Gastrocnemius medialis (tissue), 4 donors: ENCODE results near the gene ERCC2. TPM values are rescaled to one million over a fixed set of nuclear protein-coding genes. Genes with fewer than 3 reads are reported as not detected.

Source experiments
- ATAC-seq, 2 donors: fragments of 150-250 bp; one replicate each; pipeline ENCODE4 v1.9.1; 2016
- DNase-seq, 2 donors: peaks; one replicate each; pipeline ENCODE4 v3.0.0-alpha.2; 2019
- H3K27ac ChIP-seq, 4 donors: fragments of 200-600 bp; sonication (generic); 1 replicate in 1 of 4; 2 replicates in 3 of 4; pipeline ENCODE4 v1.5.1; 2016 to 2018; ENCODE audit warnings: mild to moderate bottlenecking in 2 of 4, moderate library complexity in 1 of 4
- H3K27me3 ChIP-seq, 3 donors: fragments of 200-600 bp; sonication (generic) in 2 of 3; 1 replicate in 1 of 3; 2 replicates in 2 of 3; pipeline versions ENCODE4 v1.5.1 to v1.6.0; 2016 to 2019; ENCODE audit warnings: mild to moderate bottlenecking in 1 of 3, moderate library complexity in 1 of 3
- H3K36me3 ChIP-seq, 2 donors: fragments of 200-600 bp; sonication (generic) in 1 of 2; one replicate each; pipeline ENCODE4 v1.5.1; 2017 to 2018
- H3K4me1 ChIP-seq, 2 donors: fragments of 200-600 bp; sonication (generic) in 1 of 2; one replicate each; pipeline ENCODE4 v1.5.1; 2016 to 2017; ENCODE audit warnings: mild to moderate bottlenecking in 2 of 2
- H3K4me3 ChIP-seq, 4 donors: fragments of 200-600 bp; sonication (generic) in 3 of 4; 1 replicate in 1 of 4; 2 replicates in 3 of 4; pipeline ENCODE4 v1.5.1; 2016 to 2019; ENCODE audit warnings: mild to moderate bottlenecking in 2 of 4
- H3K9me3 ChIP-seq, 3 donors: fragments of 200-600 bp; sonication (generic) in 2 of 3; 1 replicate in 1 of 3; 2 replicates in 2 of 3; pipeline ENCODE4 v1.5.1; 2016 to 2019
- CTCF ChIP-seq, 5 experiments: fragments of 450-650 bp in 3 of 5; fragments of 200-600 bp in 2 of 5; sonication (generic) in 2 of 5; IDR thresholded peaks in 4 of 5; conservative IDR thresholded peaks in 1 of 5; 1 replicate in 4 of 5; 2 replicates in 1 of 5; pipeline ENCODE4 v1.5.1; 2016 to 2019; ENCODE audit warnings: antibody characterized with exemption in 5 of 5, mild to moderate bottlenecking in 3 of 5, moderate library complexity in 3 of 5
- POLR2A ChIP-seq, 2 donors: fragments of 450-650 bp; IDR thresholded peaks; one replicate each; pipeline ENCODE4 v1.6.1; 2017; ENCODE audit warnings: antibody characterized with exemption in 2 of 2, mild to moderate bottlenecking in 2 of 2, moderate library complexity in 2 of 2
- in situ Hi-C, 4 donors: fragments of 200-750 bp; cut with MboI; loops; one replicate each; pipeline versions ENCODE4 v1.15.0 to v1.8.0; 2017; ENCODE audit warnings: low sequenced_read_pairs in 4 of 4
- intact Hi-C: fragments of 100-400 bp; cut with DNase I; formaldehyde crosslinking; loops from one replicate; pipeline ENCODE4 v1.15.1; 2023; ENCODE audit warnings: low total_unique reads
- total RNA-seq, 4 donors: library from RNA; depleted of rRNA; stranded (reverse); fragments of >200 nt; gene quantifications; one replicate each; pipeline versions ENCODE4 v1.1.0 to v1.2.3, GENCODE V29; 2016

Gene ERCC2
- total RNA-seq, 4 donors from 2014 or later, result 4.8 to 8.9 (median 7.2) TPM

- peaks cover 0 to 24% of the 10 kb centered on the region in 2 donors for H3K36me3 ChIP-seq
- intact Hi-C loops, result no loop called here
Measured at GRCh38 chr19:45358213-45358792, 12.1 kb downstream of the ERCC2 start.

GRCh38 chr19:45357445-45357783, 13.0 kb downstream of the ERCC2 start:
- ATAC-seq (no peak), DNase-seq (no peak)
- Histone ChIP-seq H3K27me3 (no peaks in the 10 kb centered on the region), H3K27ac (no peak overlapping the region), H3K36me3 (peaks cover 0 to 31% of the 10 kb centered on the region in 2 donors), H3K4me3 (no peak overlapping the region), H3K4me1 (no peaks in the 10 kb centered on the region), H3K9me3 (no peaks in the 10 kb centered on the region)
- in situ Hi-C loops, result no loop called here
- intact Hi-C loops, result no loop called here
- no peak for TF ChIP-seq CTCF (IDR thresholded peaks at IDR 0.05 in 4 of 5, conservative IDR thresholded peaks at IDR 0.05 in 1 of 5)
- no peak for TF ChIP-seq POLR2A (IDR thresholded peaks at IDR 0.05)

More at GRCh38 chr19:45358213-45358792, 12.1 kb downstream of the ERCC2 start:
- Histone ChIP-seq H3K4me1 (no peaks in the 10 kb centered on the region), H3K4me3 (no peak overlapping the region), H3K27me3 (no peaks in the 10 kb centered on the region), H3K27ac (no peak overlapping the region), H3K9me3 (no peaks in the 10 kb centered on the region)
- DNase-seq (no peak), ATAC-seq (no peak)
- in situ Hi-C loops, result no loop called here
- TF ChIP-seq POLR2A (IDR thresholded peaks at IDR 0.05) (no peak), CTCF (IDR thresholded peaks at IDR 0.05 in 4 of 5, conservative IDR thresholded peaks at IDR 0.05 in 1 of 5) (no peak)

- no peaks in the 10 kb centered on the region for H3K9me3 ChIP-seq
- H3K36me3 ChIP-seq, result peaks cover 0 to 31% of the 10 kb centered on the region in 2 donors
- no peak for TF ChIP-seq CTCF (IDR thresholded peaks at IDR 0.05 in 4 of 5, conservative IDR thresholded peaks at IDR 0.05 in 1 of 5)
- TF ChIP-seq POLR2A (IDR thresholded peaks at IDR 0.05), result no peak
- intact Hi-C loops (no loop called here), in situ Hi-C loops (no loop called here)
- no peaks in the 10 kb centered on the region for H3K4me1 ChIP-seq
- H3K27me3 ChIP-seq, result no peaks in the 10 kb centered on the region
- ATAC-seq, result no peak
- no peak overlapping the region for H3K4me3 ChIP-seq
- H3K27ac ChIP-seq, result no peak overlapping the region
- DNase-seq, result no peak
Measured at GRCh38 chr19:45356760-45357444, 13.5 kb downstream of the ERCC2 start.

GRCh38 chr19:45355910-45356309, 14.5 kb downstream of the ERCC2 start:
- no peak for TF ChIP-seq CTCF (IDR thresholded peaks at IDR 0.05 in 4 of 5, conservative IDR thresholded peaks at IDR 0.05 in 1 of 5)
- TF ChIP-seq POLR2A (IDR thresholded peaks at IDR 0.05), result no peak
- Histone ChIP-seq H3K4me3 (no peak overlapping the region), H3K9me3 (no peaks in the 10 kb centered on the region), H3K27ac (no peak overlapping the region), H3K27me3 (no peaks in the 10 kb centered on the region), H3K36me3 (peaks cover 0 to 26% of the 10 kb centered on the region in 2 donors), H3K4me1 (no peaks in the 10 kb centered on the region)
- no peak for ATAC-seq
- in situ Hi-C loops, result no loop called here
- intact Hi-C loops, result no loop called here
- DNase-seq, result no peak
